HepG2 (cell line): ENCODE results near the gene KCNMA1. TPM values are rescaled to one million over a fixed set of nuclear protein-coding genes. Genes with fewer than 3 reads are reported as not detected.

Experiments used
- ATAC-seq: fragments of 200-7000 bp; cut with Tn5 transposase; 3 replicates; pipeline ENCODE4 v1.9.1; 2020; ENCODE audit warnings: mild to moderate bottlenecking, moderate library complexity
- BruUV-seq: library from RNA; stranded (reverse); fragments of 400-500 nt; replicated peaks from 2 replicates; lab custom pipeline; 2021; lab: Mats Ljungman, UMichigan
- CTCF ChIA-PET: fragments of 300-600 bp; formaldehyde crosslinking; extraction: SDS; loops from one replicate; lab custom pipeline; 2021; ENCODE audit warnings: low total read pairs, inconsistent platforms, low intra/inter-chr PET ratio; lab: Yijun Ruan, JAX
- POLR2A ChIA-PET: fragments of 350-600 bp; sonication (Branson Sonifier 250); formaldehyde crosslinking; loops from one replicate; lab custom pipeline; 2020; ENCODE audit warnings: antibody characterized with exemption, inconsistent platforms; lab: Yijun Ruan, JAX
- DNase-seq: peaks from one replicate; pipeline ENCODE4 v3.0.0-alpha.2; 2015; ENCODE audit warnings: low spot score
- FAIRE-seq: peaks from 3 replicates; lab custom pipeline; 2011; peaks lifted over from hg19 to GRCh38; lab: Jason Lieb, UNC
- H2AFZ ChIP-seq: one replicate; pipeline ENCODE4 v1.6.1; 2011; ENCODE audit warnings: low read length, inconsistent platforms
- H3K27ac ChIP-seq: fragments of 300-600 bp; 3 replicates; pipeline ENCODE4 v1.8.0; 2011; ENCODE audit warnings: mixed run types, mild to moderate bottlenecking, mixed read lengths, low read length, inconsistent platforms; ENCODE audit not compliant: insufficient read depth; ENCODE audit errors: extremely low read length
- H3K27me3 ChIP-seq, 2 experiments: fragments of 200-600 bp in 1 of 2; 2 replicates in 1 of 2; 3 replicates in 1 of 2; pipeline versions ENCODE4 v1.6.0 to v1.8.0; 2011; ENCODE audit warnings: low read length in 2 of 2, mild to moderate bottlenecking in 2 of 2, moderate library complexity in 2 of 2, inconsistent platforms in 1 of 2; ENCODE audit not compliant: insufficient read depth in 2 of 2, control insufficient read depth in 1 of 2
- H3K36me3 ChIP-seq, 2 experiments: fragments of 200-600 bp in 1 of 2; replicated peaks in 1 of 2; 2 replicates in 1 of 2; 3 replicates in 1 of 2; pipeline versions ENCODE4 v1.5.1 to v1.8.0; 2011; ENCODE audit warnings: low read length in 2 of 2, inconsistent platforms in 1 of 2; ENCODE audit not compliant: insufficient read depth in 2 of 2, control insufficient read depth in 1 of 2
- H3K4me1 ChIP-seq: 2 replicates; pipeline ENCODE4 v1.5.1; 2012; ENCODE audit warnings: low read length, inconsistent platforms; ENCODE audit not compliant: insufficient read depth
- H3K4me2 ChIP-seq: 2 replicates; pipeline ENCODE4 v1.6.0; 2011; ENCODE audit warnings: low read depth, low read length, inconsistent platforms
- H3K4me3 ChIP-seq, 3 experiments: fragments of 200-600 bp in 1 of 3; sonication (generic), shearing (Covaris generic) in 1 of 3; replicated peaks in 1 of 3; 2 replicates each; pipeline ENCODE4 v1.5.1; 2011 to 2016; ENCODE audit warnings: low read length in 3 of 3, inconsistent platforms in 2 of 3, low read depth in 2 of 3, mild to moderate bottlenecking in 2 of 3, control low read depth in 1 of 3, mixed read lengths in 1 of 3; ENCODE audit not compliant: insufficient read depth in 1 of 3
- H3K79me2 ChIP-seq: one replicate; pipeline ENCODE4 v1.6.1; 2011; ENCODE audit warnings: low read length, inconsistent platforms; ENCODE audit not compliant: insufficient read depth
- H3K9ac ChIP-seq: 2 replicates; pipeline ENCODE4 v1.6.0; 2011; ENCODE audit warnings: mild to moderate bottlenecking, low read depth, low read length, inconsistent platforms; ENCODE audit not compliant: insufficient read depth
- H3K9me3 ChIP-seq: 2 replicates; pipeline ENCODE4 v1.5.1; 2012; ENCODE audit warnings: mild to moderate bottlenecking, low read length
- H4K20me1 ChIP-seq: 2 replicates; pipeline ENCODE4 v1.6.0; 2011; ENCODE audit warnings: inconsistent platforms, mild to moderate bottlenecking, low read length, moderate library complexity; ENCODE audit not compliant: insufficient read depth
- NPAS2 ChIP-seq: sonication (generic); formaldehyde crosslinking; IDR thresholded peaks from 2 replicates; pipeline ENCODE4 v1.8.0; 2022; ENCODE audit warnings: mild to moderate bottlenecking, missing genetic modification reagents, borderline replicate concordance
- PBX3 ChIP-seq: sonication (generic); formaldehyde crosslinking; IDR thresholded peaks from 2 replicates; pipeline ENCODE4 v1.8.1; 2023; ENCODE audit warnings: missing genetic modification reagents, inconsistent platforms, borderline replicate concordance
- WGBS: methylation state at CpG from one replicate; pipeline ENCODE4 v1.1.6; 2017; ENCODE audit warnings: low lambda C conversion rate; 5-methylcytosine and 5-hydroxymethylcytosine counted together
- in situ Hi-C: cut with HindIII; loops from 2 replicates; pipeline ENCODE4 v1.10.0; 2017; ENCODE audit warnings: low pct_unique_long_range_greater_than_20kb; ENCODE audit not compliant: extremely low pct_ligation_motif_present
- intact Hi-C: fragments of 100-400 bp; cut with micrococcal nuclease; formaldehyde crosslinking; loops from one replicate; pipeline ENCODE4 v1.10.0; 2022; ENCODE audit not compliant: unreplicated experiment
- polyA plus RNA-seq, 8 experiments: library from polyadenylated mRNA; depleted of rRNA in 3 of 8; stranded (reverse) in 7 of 8; unstranded in 1 of 8; fragments of >200 nt; fragmentation: Illumina TruSeq in 4 of 8; extraction: Trizol in 4 of 8; gene quantifications; 2 replicates each; pipeline versions ENCODE4 v1.2.1 to v1.2.3, GENCODE V29; 2011 to 2016; ENCODE audit warnings: low read depth in 4 of 8, missing spikeins in 1 of 8, mixed read lengths in 1 of 8; ENCODE audit not compliant: insufficient read depth in 1 of 8
- total RNA-seq, 5 experiments: library from RNA; depleted of rRNA; stranded (reverse); fragments of >200 nt; fragmentation: Illumina TruSeq; extraction: Trizol; gene quantifications; 2 replicates each; pipeline ENCODE4 v1.2.3, GENCODE V29; 2016; ENCODE audit warnings: low read depth in 1 of 5
- TF ChIP-seq, protein P1 (sequence below): sonication (generic); formaldehyde crosslinking; IDR thresholded peaks from 2 replicates; pipeline ENCODE4 v1.5.1; 2020; ENCODE audit warnings: missing genetic modification reagents, mild to moderate bottlenecking, borderline replicate concordance
- TF ChIP-seq, protein P2 (sequence below): sonication (generic); formaldehyde crosslinking; IDR thresholded peaks from 2 replicates; pipeline ENCODE4 v1.9.0; 2021; ENCODE audit warnings: missing genetic modification reagents, borderline replicate concordance

Gene KCNMA1
- total and polyA plus RNA-seq, 2 of the 13 experiments (the other 11 are each of a cell fraction or from before 2014, with no cell fraction given), result 0.02 TPM; not detected in 1

DNA sequence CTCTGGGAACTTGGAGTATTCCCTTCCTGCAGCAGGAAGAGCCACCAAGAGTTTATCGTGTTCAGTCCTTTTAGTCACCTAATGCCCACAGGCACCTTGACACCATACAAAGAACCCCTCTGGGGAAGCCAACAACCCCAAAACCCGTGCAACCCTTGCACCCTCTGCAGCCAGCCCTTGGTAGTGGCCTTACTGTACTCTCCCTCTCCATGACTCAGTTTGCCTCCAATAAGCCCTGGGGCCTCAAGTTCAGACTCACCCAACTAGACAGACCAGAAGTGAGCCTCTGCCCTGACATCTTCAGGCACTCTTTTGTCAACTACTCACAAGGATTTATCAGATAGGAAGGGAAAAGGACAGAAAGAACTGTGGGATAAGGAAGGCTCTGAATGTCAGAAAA, 30.9 kb downstream of the KCNMA1 start:
- in situ Hi-C loops, result no loop called here
- no peak for FAIRE-seq

More for the DNA sequence above, 30.9 kb downstream of the KCNMA1 start:
- 0% methylated on average over 1 of the region's 2 CpGs for WGBS
- Histone ChIP-seq H3K36me3 (no peaks in the 10 kb centered on the region), H3K9ac (no peak overlapping the region), H3K27me3 (peaks cover 0 to 8% of the 10 kb centered on the region in 2 experiments; a peak in 1 of 5 replicates), H3K9me3 (no peaks in the 10 kb centered on the region), H3K79me2 (no peaks in the 10 kb centered on the region), H3K4me1 (no peaks in the 10 kb centered on the region), H3K27ac (no peak overlapping the region), H2AFZ (no peak overlapping the region), H4K20me1 (no peaks in the 10 kb centered on the region), H3K4me2 (no peak overlapping the region), H3K4me3 (no peak overlapping the region)
- CTCF ChIA-PET, result no interaction called here
- ATAC-seq (no peak), DNase-seq (no peak)
- intact Hi-C loops, result no loop called here
- TF ChIP-seq NPAS2 (CRISPR knock-in tag), result no peak
- TF ChIP-seq PBX3, result no peak
- TF ChIP-seq, protein P1, sequence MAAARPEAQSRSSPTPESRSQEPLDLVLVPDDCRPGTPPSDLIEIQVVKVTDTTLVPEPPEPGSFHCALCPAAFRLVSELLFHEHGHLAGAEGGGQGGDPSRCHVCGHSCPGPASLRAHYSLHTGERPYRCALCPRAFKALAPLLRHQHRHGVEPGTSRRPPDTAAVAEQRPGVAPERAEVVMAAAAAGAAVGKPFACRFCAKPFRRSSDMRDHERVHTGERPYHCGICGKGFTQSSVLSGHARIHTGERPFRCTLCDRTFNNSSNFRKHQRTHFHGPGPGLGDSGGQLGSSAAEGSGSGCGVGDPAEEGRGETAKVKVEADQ (CRISPR knock-in tag), result no peak
- TF ChIP-seq, protein P2, sequence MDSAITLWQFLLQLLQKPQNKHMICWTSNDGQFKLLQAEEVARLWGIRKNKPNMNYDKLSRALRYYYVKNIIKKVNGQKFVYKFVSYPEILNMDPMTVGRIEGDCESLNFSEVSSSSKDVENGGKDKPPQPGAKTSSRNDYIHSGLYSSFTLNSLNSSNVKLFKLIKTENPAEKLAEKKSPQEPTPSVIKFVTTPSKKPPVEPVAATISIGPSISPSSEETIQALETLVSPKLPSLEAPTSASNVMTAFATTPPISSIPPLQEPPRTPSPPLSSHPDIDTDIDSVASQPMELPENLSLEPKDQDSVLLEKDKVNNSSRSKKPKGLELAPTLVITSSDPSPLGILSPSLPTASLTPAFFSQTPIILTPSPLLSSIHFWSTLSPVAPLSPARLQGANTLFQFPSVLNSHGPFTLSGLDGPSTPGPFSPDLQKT, result no peak
- BruUV-seq, result no TSS peak
- POLR2A ChIA-PET, result no interaction called here
